PC-9 (cell line): ENCODE data around the gene PLXDC1.

Source experiments
- CTCF ChIP-seq: fragments of 200-600 bp; sonication (generic); conservative IDR thresholded peaks from 2 replicates; pipeline ENCODE4 v1.6.1; 2017; ENCODE audit warnings: mixed run types, antibody characterized with exemption, mild to moderate bottlenecking, moderate library complexity
- EZH2 ChIP-seq: fragments of 200-600 bp; sonication (generic); IDR thresholded peaks from 2 replicates; pipeline ENCODE4 v1.8.0; 2017; ENCODE audit warnings: antibody characterized with exemption, low read depth

GRCh38 chr17:39057701-39058206, 93.7 kb downstream of the PLXDC1 start:
- TF ChIP-seq CTCF (no peak), EZH2 (no peak)
